OCI-LY3 (cell line): Measurements from ENCODE around the gene PRKAR1B.

Experiments
- H2AFZ ChIP-seq: fragments of 200-600, 300-600 bp; shearing (Covaris generic); 2 replicates; pipeline ENCODE4 v1.6.0; 2014; ENCODE audit warnings: antibody characterized with exemption, low read depth, low read length
- H3K27ac ChIP-seq: fragments of 200-600, 300-600 bp; sonication (generic); 2 replicates; pipeline ENCODE4 v1.5.1; 2014; ENCODE audit warnings: mild to moderate bottlenecking, low read length, moderate library complexity, mixed read lengths
- H3K27me3 ChIP-seq: fragments of 200-600, 300-600 bp; sonication (generic); 2 replicates; pipeline ENCODE4 v1.6.1; 2014; ENCODE audit warnings: low read depth, low read length, mixed read lengths
- H3K36me3 ChIP-seq: fragments of 200-600, 300-600 bp; sonication (generic); replicated peaks from 2 replicates; pipeline ENCODE3; 2014; ENCODE audit warnings: low read depth, low read length, mixed read lengths
- H3K4me1 ChIP-seq: fragments of 300-600, 200-600 bp; sonication (generic); 2 replicates; pipeline ENCODE4 v1.6.1; 2014; ENCODE audit warnings: low read length, mixed read lengths
- H3K4me2 ChIP-seq: fragments of 200-600, 300-600 bp; sonication (generic); 2 replicates; pipeline ENCODE4 v1.6.1; 2014; ENCODE audit warnings: low read length, mixed read lengths
- H3K4me3 ChIP-seq: fragments of 300-600, 200-600 bp; sonication (generic); 2 replicates; pipeline ENCODE4 v1.5.1; 2014; ENCODE audit warnings: antibody characterized with exemption, mild to moderate bottlenecking, low read length, moderate library complexity
- H3K79me2 ChIP-seq: fragments of 300-600, 200-600 bp; shearing (Covaris generic); 2 replicates; pipeline ENCODE4 v1.6.1; 2014; ENCODE audit warnings: mild to moderate bottlenecking, low read length, mixed read lengths
- H3K9ac ChIP-seq: fragments of 300-600, 200-600 bp; shearing (Covaris generic); 2 replicates; pipeline ENCODE4 v1.6.0; 2014; ENCODE audit warnings: mild to moderate bottlenecking, low read length, moderate library complexity
- H3K9me3 ChIP-seq: fragments of 200-600, 300-600 bp; shearing (Covaris generic); 2 replicates; pipeline ENCODE4 v1.6.1; 2014; ENCODE audit warnings: low read length, mixed read lengths; ENCODE audit not compliant: insufficient read depth
- H4K20me1 ChIP-seq: fragments of 200-600, 300-600 bp; sonication (generic); 2 replicates; pipeline ENCODE4 v1.6.1; 2016; ENCODE audit warnings: low read length, mixed read lengths; ENCODE audit not compliant: insufficient read depth
- EZH2phosphoT487 ChIP-seq: fragments of 200-600 bp; shearing (Covaris generic); IDR thresholded peaks from 2 replicates; pipeline ENCODE4 v1.6.1; 2018; ENCODE audit warnings: antibody characterized with exemption, mixed run types, low read depth
- TF ChIP-seq, protein P1 (sequence below): fragments of 200-600, 300-600 bp; sonication (generic); IDR thresholded peaks from 2 replicates; pipeline ENCODE4 v1.5.1; 2014; ENCODE audit warnings: antibody characterized with exemption, low read length, low read depth

Gene PRKAR1B

DNA sequence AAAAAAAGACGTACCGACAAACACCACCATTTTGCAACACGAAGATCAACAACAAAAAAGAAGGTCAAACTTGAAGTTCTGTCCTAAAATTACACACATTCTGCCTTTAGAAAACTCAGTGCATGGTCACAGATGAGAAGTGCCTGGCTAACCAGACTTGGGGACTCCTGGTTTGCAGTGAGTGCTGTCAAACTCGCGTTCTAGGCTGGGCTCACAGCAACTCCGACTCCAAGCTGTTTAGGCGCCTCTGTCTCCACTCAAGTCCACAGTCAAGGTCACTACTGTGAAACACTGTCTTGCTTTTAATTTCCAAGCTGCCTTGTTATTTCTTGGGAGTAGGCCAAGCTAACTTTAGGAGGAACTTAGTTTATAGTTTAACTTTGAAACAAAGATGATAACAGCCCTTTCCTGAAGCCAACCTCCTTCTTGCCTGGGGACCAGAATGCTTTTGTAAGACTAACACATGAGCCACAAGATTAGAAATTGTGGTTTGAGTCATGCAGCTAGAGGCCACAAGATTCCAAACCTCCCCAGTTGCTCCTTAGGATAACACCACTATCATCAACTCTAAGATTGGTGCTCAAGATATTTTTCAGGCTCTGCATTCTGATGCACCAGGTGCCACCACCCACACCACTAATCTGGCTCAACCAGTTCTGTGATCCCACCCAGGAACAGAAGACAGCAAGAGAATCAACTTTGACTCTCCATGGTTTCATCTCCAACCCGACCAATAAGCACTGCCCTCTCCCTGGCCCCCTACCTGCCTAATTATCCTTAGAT, 1.7 kb downstream of the PRKAR1B start:
- no peak for TF ChIP-seq EZH2phosphoT487
- TF ChIP-seq, protein P1, sequence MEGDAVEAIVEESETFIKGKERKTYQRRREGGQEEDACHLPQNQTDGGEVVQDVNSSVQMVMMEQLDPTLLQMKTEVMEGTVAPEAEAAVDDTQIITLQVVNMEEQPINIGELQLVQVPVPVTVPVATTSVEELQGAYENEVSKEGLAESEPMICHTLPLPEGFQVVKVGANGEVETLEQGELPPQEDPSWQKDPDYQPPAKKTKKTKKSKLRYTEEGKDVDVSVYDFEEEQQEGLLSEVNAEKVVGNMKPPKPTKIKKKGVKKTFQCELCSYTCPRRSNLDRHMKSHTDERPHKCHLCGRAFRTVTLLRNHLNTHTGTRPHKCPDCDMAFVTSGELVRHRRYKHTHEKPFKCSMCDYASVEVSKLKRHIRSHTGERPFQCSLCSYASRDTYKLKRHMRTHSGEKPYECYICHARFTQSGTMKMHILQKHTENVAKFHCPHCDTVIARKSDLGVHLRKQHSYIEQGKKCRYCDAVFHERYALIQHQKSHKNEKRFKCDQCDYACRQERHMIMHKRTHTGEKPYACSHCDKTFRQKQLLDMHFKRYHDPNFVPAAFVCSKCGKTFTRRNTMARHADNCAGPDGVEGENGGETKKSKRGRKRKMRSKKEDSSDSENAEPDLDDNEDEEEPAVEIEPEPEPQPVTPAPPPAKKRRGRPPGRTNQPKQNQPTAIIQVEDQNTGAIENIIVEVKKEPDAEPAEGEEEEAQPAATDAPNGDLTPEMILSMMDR, result no peak
- H3K4me2 ChIP-seq, result peak overlapping the region; percentile 89
- H3K9ac ChIP-seq, result no peak overlapping the region
- H2AFZ ChIP-seq, result no peak overlapping the region
- H4K20me1 ChIP-seq, result no peaks in the 10 kb centered on the region
- no peaks in the 10 kb centered on the region for H3K27me3 ChIP-seq
- H3K36me3 ChIP-seq, result peaks cover 38% of the 10 kb centered on the region
- H3K4me3 ChIP-seq, result peak overlapping the region; percentile 83
- peaks cover 10% of the 10 kb centered on the region for H3K4me1 ChIP-seq
- no peak overlapping the region for H3K27ac ChIP-seq
- H3K9me3 ChIP-seq, result peaks cover 12% of the 10 kb centered on the region; the same call in 1 of the 2 replicates
- H3K79me2 ChIP-seq, result peaks cover 34% of the 10 kb centered on the region

DNA sequence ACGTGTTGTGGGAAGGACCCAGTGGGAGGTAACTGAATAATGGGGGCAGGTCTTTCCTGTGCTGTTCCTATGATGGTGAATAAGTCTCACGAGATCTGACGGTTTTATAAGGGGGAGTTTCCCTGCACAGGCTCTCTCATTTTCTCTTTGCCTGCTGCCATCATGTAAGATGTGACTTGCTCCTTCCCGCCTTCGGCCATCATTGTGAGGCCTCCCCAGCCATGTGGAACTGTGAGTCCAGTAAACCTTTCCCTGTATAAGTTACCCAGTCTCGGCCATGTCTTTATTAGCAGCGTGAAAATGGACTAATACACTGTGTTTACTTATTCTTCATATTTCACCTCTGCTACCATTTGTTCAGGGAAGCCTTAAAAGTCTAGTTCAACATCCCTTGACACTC, 2.8 kb downstream of the PRKAR1B start:
- peaks cover 10% of the 10 kb centered on the region for H3K4me1 ChIP-seq
- TF ChIP-seq, protein P1, result no peak
- no peak for TF ChIP-seq EZH2phosphoT487
- no peak overlapping the region for H2AFZ ChIP-seq
- H3K4me2 ChIP-seq, result no peak overlapping the region
- H3K9ac ChIP-seq, result no peak overlapping the region
- H3K27ac ChIP-seq, result no peak overlapping the region
- H3K79me2 ChIP-seq, result peaks cover 34% of the 10 kb centered on the region
- H4K20me1 ChIP-seq, result no peaks in the 10 kb centered on the region
- no peaks in the 10 kb centered on the region for H3K27me3 ChIP-seq
- peaks cover 38% of the 10 kb centered on the region for H3K36me3 ChIP-seq
- H3K9me3 ChIP-seq, result peaks cover 12% of the 10 kb centered on the region; the same call in 1 of the 2 replicates
- H3K4me3 ChIP-seq, result no peak overlapping the region

DNA sequence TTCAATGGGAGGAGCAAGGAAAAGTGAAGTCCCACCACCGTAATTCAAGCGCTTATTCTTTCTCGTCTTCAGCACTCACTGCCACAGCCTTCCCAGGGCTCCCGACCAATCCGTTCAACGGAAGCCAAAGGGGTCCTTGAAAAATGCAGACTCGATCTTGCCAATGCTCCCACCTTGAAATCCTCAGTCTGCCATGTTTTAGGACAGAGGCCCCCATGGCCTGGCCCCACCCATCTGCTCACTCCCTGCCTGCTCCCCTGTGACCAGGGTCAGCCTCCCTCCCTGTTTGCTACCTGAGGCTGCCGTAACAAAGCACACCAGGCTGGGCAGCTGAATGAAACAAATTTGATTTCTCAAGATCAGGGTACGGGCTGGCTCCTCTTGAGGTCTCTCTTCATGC, 3.5 kb downstream of the PRKAR1B start:
- Histone ChIP-seq H3K4me2 (no peak overlapping the region), H3K27me3 (no peaks in the 10 kb centered on the region), H3K9ac (no peak overlapping the region), H3K27ac (no peak overlapping the region), H4K20me1 (no peaks in the 10 kb centered on the region), H3K79me2 (peaks cover 31% of the 10 kb centered on the region), H3K9me3 (peaks cover 12% of the 10 kb centered on the region; the same call in 1 of the 2 replicates), H3K36me3 (peaks cover 38% of the 10 kb centered on the region), H3K4me3 (no peak overlapping the region), H3K4me1 (peaks cover 10% of the 10 kb centered on the region), H2AFZ (no peak overlapping the region)
- TF ChIP-seq, protein P1, result no peak
- no peak for TF ChIP-seq EZH2phosphoT487

DNA sequence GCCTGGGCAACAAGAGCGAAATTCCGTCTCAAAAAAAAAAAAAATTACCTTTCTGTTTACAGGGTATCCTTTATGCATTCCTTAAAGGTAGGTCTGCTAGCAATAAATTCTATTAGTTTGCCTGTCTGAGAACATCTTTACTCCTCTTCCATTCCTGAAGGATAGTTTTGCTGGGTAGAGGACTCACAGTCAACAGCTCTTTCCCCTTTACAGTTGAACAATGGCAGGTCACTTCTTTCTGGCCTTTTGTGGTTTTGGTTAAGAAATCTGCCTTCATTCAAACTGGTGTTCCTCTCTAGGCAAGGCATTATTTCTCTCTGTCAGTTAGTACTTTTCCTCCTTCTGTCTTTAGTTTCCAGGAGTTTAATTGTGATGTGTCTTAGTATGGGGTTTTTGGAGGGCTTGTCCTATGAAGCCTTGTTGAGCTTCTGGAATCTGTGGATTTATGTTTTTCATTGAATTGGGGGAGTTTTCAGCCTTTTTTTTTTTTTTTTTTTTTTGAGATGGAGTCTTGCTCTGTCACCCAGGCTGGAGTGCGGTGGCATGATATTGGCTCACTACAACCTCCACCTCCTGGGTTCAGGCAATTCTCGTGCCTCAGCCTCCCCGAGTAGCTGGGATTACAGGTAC, 5.3 kb downstream of the PRKAR1B start:
- Histone ChIP-seq H3K9ac (no peak overlapping the region), H3K27me3 (no peaks in the 10 kb centered on the region), H3K9me3 (peaks cover 12% of the 10 kb centered on the region; the same call in 1 of the 2 replicates), H2AFZ (no peak overlapping the region), H3K4me1 (peaks cover 5% of the 10 kb centered on the region), H3K27ac (no peak overlapping the region), H4K20me1 (no peaks in the 10 kb centered on the region), H3K36me3 (peaks cover 38% of the 10 kb centered on the region), H3K4me2 (no peak overlapping the region), H3K79me2 (peaks cover 16% of the 10 kb centered on the region), H3K4me3 (no peak overlapping the region)
- TF ChIP-seq, protein P1, result no peak
- no peak for TF ChIP-seq EZH2phosphoT487
